ENCODE data around the gene PTPRN2. TPM values are rescaled to one million over a fixed set of nuclear protein-coding genes. Genes with fewer than 3 reads are reported as not detected.
"Not testable (repeated sequence)": the region's sequence is repeated elsewhere in the genome, so short reads cannot be mapped to it uniquely, and the experiment has no call there.

Gene PTPRN2
- total and polyA plus RNA-seq, 2 donors (not counting 3 experiments of a cell fraction or from before 2014, with no cell fraction given): 0.62 to 0.88 TPM

- no TSS peak for BruUV-seq (replicated peaks)
- TF ChIP-seq MYC (IDR thresholded peaks at IDR 0.05; ENCODE audit: low read depth, low read length) (no peak), FOS (IDR thresholded peaks at IDR 0.05; ENCODE audit: borderline replicate concordance, insufficient read depth, low read length) (no peak), POLR2A (IDR thresholded peaks at IDR 0.05; ENCODE audit: low read depth, low read length) (no peak), MAX (IDR thresholded peaks at IDR 0.05; ENCODE audit: insufficient read depth, insufficient read length) (no peak), JUN (IDR thresholded peaks at IDR 0.05; ENCODE audit: borderline replicate concordance, insufficient read depth, insufficient read length, low read depth) (no peak), CTCF (IDR thresholded peaks at IDR 0.05; ENCODE audit: extremely low read depth in 1 of 2, insufficient read depth in 1 of 2, low read depth in 1 of 2, low read length in 2 of 2) (no peak), EZH2 (IDR thresholded peaks at IDR 0.05; ENCODE audit: borderline replicate concordance, low read depth, low read length, severe bottlenecking) (no peak), POLR2AphosphoS5 (IDR thresholded peaks at IDR 0.05; ENCODE audit: insufficient read depth, low read depth, low read length) (no peak), GATA2 (IDR thresholded peaks at IDR 0.05; ENCODE audit: insufficient read depth, insufficient read length, low read depth, low read length) (no peak)
- intact Hi-C loops (cut with micrococcal nuclease): no loop called here
Observed at GRCh38 chr7:158274404-158274811, 313.2 kb downstream of the PTPRN2 start.

GRCh38 chr7:158273756-158274342, 313.8 kb downstream of the PTPRN2 start:
- not testable (repeated sequence) for BruUV-seq (replicated peaks)

More at GRCh38 chr7:158274404-158274811, 313.2 kb downstream of the PTPRN2 start:
- no peaks in the 10 kb centered on the region for H3K27me3 ChIP-seq (ENCODE audit: control insufficient read depth in 2 of 2, insufficient read depth in 2 of 2, low read length in 2 of 2)
- no peak overlapping the region for H3K27ac ChIP-seq (ENCODE audit: insufficient read depth, low read depth, low read length)
- no peaks in the 10 kb centered on the region for H3K9me1 ChIP-seq (replicated peaks; ENCODE audit: control insufficient read depth, extremely low read depth, insufficient read depth, low read length)
- no peaks in the 10 kb centered on the region for H4K20me1 ChIP-seq (replicated peaks; ENCODE audit: control insufficient read depth, extremely low read depth, insufficient read depth, low read length)
- no peaks in the 10 kb centered on the region for H3K79me2 ChIP-seq (ENCODE audit: control insufficient read depth, insufficient read depth, low read length)
- ChIA-PET POLR2A (no interaction called here), CTCF (no interaction called here)
- no peak overlapping the region for H2AFZ ChIP-seq (ENCODE audit: low read depth, low read length)
- FAIRE-seq (no peak), DNase-seq (ENCODE audit: low read depth, low spot score) (no peak)
- dilution Hi-C loops (cut with MboI; ENCODE audit: extremely low pct_ligation_motif_present, low sequenced_read_pairs): no loop called here
- H3K36me3 ChIP-seq (ENCODE audit: control insufficient read depth in 2 of 2, extremely low read depth in 1 of 2, insufficient read depth in 2 of 2, low read length in 2 of 2): no peaks in the 10 kb centered on the region
- H3K9ac ChIP-seq (replicated peaks; ENCODE audit: extremely low read depth, insufficient read depth, low read length): no peak overlapping the region
- no peak overlapping the region for H3K4me2 ChIP-seq (ENCODE audit: insufficient read depth, low read length)
- peaks cover 9% of the 10 kb centered on the region for H3K9me3 ChIP-seq (replicated peaks; ENCODE audit: control insufficient read depth, insufficient read depth, low read length)
- no peaks in the 10 kb centered on the region for H3K4me1 ChIP-seq (ENCODE audit: control insufficient read depth, extremely low read depth, insufficient read depth, low read length)
- H3K4me3 ChIP-seq (replicated peaks in 1 of 3; ENCODE audit: insufficient read depth in 1 of 3, low read depth in 1 of 3, low read length in 3 of 3): no peak overlapping the region

More at GRCh38 chr7:158273756-158274342, 313.8 kb downstream of the PTPRN2 start:
- H4K20me1 ChIP-seq (replicated peaks; ENCODE audit: control insufficient read depth, extremely low read depth, insufficient read depth, low read length); H3K79me2 ChIP-seq (ENCODE audit: control insufficient read depth, insufficient read depth, low read length); H3K9me3 ChIP-seq (replicated peaks; ENCODE audit: control insufficient read depth, insufficient read depth, low read length); intact Hi-C loops (cut with micrococcal nuclease); H3K9ac ChIP-seq (replicated peaks; ENCODE audit: extremely low read depth, insufficient read depth, low read length); H2AFZ ChIP-seq (ENCODE audit: low read depth, low read length); DNase-seq (ENCODE audit: low read depth, low spot score); CTCF ChIA-PET; H3K36me3 ChIP-seq (ENCODE audit: control insufficient read depth in 2 of 2, extremely low read depth in 1 of 2, insufficient read depth in 2 of 2, low read length in 2 of 2); H3K9me1 ChIP-seq (replicated peaks; ENCODE audit: control insufficient read depth, extremely low read depth, insufficient read depth, low read length); POLR2A ChIA-PET; H3K4me2 ChIP-seq (ENCODE audit: insufficient read depth, low read length); H3K27ac ChIP-seq (ENCODE audit: insufficient read depth, low read depth, low read length); H3K4me3 ChIP-seq (replicated peaks in 1 of 3; ENCODE audit: insufficient read depth in 1 of 3, low read depth in 1 of 3, low read length in 3 of 3); H3K27me3 ChIP-seq (ENCODE audit: control insufficient read depth in 2 of 2, insufficient read depth in 2 of 2, low read length in 2 of 2); H3K4me1 ChIP-seq (ENCODE audit: control insufficient read depth, extremely low read depth, insufficient read depth, low read length); dilution Hi-C loops (cut with MboI; ENCODE audit: extremely low pct_ligation_motif_present, low sequenced_read_pairs); FAIRE-seq: not testable (repeated sequence)

Measured in endothelial cell of umbilical vein (primary cell).